GM13977 (cell line): ENCODE results near the gene C12orf43.

Experiments
- DNase-seq: peaks from one replicate; pipeline ENCODE4 v3.0.0; 2012; ENCODE audit warnings: low spot score
- in situ Hi-C: fragments of 300-500 bp; cut with MboI; formaldehyde crosslinking; loops from one replicate; pipeline ENCODE4 v1.12.0; 2022; ENCODE audit warnings: low sequenced_read_pairs, low pct_unique_long_range_greater_than_20kb, mixed read lengths, inconsistent platforms; ENCODE audit not compliant: unreplicated experiment
- TF ChIP-seq, protein P1 (sequence below): IDR thresholded peaks from 2 replicates; pipeline ENCODE4 v1.5.1; 2012; ENCODE audit warnings: mild to moderate bottlenecking, control low read depth; ENCODE audit not compliant: insufficient read depth; ENCODE audit errors: extremely low read depth, missing control alignments

C12orf43 gene

GRCh38 chr12:120970310-120970709 lies 46.0 kb downstream of the C12orf43 start:
- TF ChIP-seq, protein P1, sequence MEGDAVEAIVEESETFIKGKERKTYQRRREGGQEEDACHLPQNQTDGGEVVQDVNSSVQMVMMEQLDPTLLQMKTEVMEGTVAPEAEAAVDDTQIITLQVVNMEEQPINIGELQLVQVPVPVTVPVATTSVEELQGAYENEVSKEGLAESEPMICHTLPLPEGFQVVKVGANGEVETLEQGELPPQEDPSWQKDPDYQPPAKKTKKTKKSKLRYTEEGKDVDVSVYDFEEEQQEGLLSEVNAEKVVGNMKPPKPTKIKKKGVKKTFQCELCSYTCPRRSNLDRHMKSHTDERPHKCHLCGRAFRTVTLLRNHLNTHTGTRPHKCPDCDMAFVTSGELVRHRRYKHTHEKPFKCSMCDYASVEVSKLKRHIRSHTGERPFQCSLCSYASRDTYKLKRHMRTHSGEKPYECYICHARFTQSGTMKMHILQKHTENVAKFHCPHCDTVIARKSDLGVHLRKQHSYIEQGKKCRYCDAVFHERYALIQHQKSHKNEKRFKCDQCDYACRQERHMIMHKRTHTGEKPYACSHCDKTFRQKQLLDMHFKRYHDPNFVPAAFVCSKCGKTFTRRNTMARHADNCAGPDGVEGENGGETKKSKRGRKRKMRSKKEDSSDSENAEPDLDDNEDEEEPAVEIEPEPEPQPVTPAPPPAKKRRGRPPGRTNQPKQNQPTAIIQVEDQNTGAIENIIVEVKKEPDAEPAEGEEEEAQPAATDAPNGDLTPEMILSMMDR, result no peak
- in situ Hi-C loops, result loop anchor here (25.0 kb wide), 1 partner anchor 383 kb away; the partner anchor contains the start of gene POP5
- DNase-seq, result no peak

GRCh38 chr12:120965534-120966091 lies 50.7 kb downstream of the C12orf43 start:
- TF ChIP-seq, protein P1, result no peak
- DNase-seq, result no peak
- in situ Hi-C loops, result loop anchor here (25.0 kb wide), 1 partner anchor 378 kb away; the partner anchor contains the start of gene POP5

- TF ChIP-seq, protein P1, result no peak
- DNase-seq, result no peak
- in situ Hi-C loops, result loop anchor here (25.0 kb wide), 1 partner anchor 377 kb away; the partner anchor contains the start of gene POP5
Measured at GRCh38 chr12:120964298-120964697, 52.0 kb downstream of the C12orf43 start.

DNA sequence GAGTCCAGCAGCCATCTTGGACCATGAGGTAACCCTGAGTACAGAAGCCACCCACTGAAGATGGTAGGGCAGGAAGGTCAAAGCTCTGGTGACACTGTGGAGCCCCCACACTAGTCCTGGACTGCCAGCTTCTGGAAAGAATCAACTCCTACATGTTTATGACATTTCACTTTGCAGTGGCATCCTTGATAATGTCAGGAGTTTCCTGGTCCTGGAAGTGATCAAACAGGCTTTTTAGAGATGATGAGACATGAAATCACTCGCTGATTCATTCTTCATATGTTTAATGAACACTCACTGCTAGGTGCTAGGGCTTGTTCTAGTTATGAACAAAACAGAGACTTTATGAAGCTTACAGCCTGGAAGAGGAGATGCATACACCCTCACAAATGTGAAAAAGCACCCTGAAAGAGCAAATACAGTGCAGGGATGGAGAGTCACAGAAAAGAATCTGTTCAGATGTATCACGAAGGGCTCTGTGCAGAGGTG lies 53.7 kb downstream of the C12orf43 start:
- in situ Hi-C loops, result loop anchor here (25.0 kb wide), 1 partner anchor 375 kb away; the partner anchor contains the start of gene POP5
- DNase-seq, result no peak
- TF ChIP-seq, protein P1, result no peak

DNA sequence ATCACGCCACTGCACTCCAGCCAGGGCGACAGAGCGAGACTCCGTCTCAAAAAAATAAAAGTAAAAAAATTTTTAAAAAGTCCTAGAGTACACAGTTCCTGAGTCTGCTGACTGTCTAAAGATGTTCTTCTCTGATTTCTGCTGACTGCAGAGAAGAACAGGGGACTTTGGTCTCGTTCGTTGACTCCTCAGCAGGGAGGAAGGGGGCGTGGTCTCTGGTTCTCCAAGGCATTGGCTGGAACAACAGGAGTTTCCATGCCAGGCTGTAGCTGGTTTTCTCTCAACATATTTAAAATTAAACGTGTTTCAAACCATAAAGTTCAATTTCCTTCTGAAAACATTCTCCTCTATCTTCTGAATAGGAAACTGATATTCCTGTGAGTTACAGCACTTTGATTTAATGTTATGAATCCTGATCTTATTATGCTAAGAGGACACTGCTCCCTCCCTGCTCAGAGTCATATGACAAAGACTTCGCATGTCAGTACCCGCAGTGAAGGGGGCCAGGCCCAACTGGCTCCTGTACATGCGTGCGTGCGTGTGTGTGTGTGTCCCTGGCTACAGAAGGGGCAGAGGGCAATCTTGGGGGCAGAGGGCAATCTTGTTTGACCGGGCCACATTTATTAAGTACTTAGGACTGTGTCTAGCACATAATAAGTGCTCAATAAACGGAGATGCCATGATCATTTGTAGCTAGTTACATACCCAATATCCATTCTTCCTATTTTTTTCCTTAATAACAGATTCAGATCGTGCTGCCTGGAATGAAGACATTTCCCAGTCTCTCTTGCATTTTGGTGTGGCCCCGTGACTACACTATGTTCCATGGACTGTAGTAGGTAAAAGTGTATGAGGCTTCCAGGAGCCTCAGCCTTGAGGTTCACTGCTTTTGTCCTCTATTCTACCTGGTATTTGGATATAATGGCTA lies 54.4 kb downstream of the C12orf43 start:
- TF ChIP-seq, protein P1, result no peak
- no peak for DNase-seq
- in situ Hi-C loops, result loop anchor here (25.0 kb wide), 1 partner anchor 375 kb away; the partner anchor contains the start of gene POP5

DNA sequence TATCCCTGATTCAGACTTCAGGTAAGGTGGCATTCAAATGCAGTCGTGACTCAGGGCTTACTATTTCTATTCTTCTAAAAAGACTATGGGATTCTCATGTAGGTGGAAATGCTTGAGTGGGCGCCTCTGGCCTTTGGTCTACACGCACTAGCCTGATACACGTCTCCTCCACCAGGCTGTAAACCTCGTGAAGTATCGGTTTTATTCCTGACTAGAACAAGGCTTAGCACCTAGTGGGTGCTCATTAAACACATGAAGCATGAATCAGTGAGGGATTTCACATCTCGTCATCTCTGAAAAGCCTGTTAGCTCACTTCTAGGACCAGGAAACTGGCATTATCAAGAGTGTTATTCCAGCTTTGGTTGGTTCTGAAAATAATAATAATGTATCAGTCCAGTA lies 55.6 kb downstream of the C12orf43 start:
- in situ Hi-C loops, result loop anchor here (25.0 kb wide), 1 partner anchor 373 kb away; the partner anchor contains the start of gene POP5
- TF ChIP-seq, protein P1, result no peak
- peak; percentile 46 for DNase-seq
